Measurements from ENCODE around the gene FOXD1.

DNA sequence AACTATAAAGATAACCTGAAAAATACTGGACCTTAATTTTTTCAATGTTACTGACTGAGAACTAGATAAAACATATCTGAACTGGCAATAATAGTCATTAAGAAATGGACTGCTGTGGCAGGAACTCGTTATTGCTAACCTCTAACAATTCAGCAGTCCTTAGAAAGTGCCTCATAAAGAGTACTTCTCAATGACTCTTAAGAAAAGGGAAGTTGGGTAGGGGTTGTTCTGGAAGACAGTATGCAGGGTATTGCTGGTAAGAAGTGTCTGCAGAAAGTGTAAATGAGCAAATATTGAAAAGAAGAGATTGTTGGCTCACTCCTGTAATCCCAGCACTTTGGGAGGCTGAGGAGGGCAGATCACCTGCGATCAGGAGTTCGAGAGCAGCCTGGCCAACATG is 27.9 kb downstream of the FOXD1 start:
- TF ChIP-seq, protein P1, sequence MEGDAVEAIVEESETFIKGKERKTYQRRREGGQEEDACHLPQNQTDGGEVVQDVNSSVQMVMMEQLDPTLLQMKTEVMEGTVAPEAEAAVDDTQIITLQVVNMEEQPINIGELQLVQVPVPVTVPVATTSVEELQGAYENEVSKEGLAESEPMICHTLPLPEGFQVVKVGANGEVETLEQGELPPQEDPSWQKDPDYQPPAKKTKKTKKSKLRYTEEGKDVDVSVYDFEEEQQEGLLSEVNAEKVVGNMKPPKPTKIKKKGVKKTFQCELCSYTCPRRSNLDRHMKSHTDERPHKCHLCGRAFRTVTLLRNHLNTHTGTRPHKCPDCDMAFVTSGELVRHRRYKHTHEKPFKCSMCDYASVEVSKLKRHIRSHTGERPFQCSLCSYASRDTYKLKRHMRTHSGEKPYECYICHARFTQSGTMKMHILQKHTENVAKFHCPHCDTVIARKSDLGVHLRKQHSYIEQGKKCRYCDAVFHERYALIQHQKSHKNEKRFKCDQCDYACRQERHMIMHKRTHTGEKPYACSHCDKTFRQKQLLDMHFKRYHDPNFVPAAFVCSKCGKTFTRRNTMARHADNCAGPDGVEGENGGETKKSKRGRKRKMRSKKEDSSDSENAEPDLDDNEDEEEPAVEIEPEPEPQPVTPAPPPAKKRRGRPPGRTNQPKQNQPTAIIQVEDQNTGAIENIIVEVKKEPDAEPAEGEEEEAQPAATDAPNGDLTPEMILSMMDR (IDR thresholded peaks at IDR 0.05), result no peak
- no peak for TF ChIP-seq FOSL2 (IDR thresholded peaks at IDR 0.05)
- no peak for TF ChIP-seq FOSL2 (CRISPR knock-in tag; IDR thresholded peaks at IDR 0.05)
- TF ChIP-seq POLR2A (IDR thresholded peaks at IDR 0.05; ENCODE audit: low read length), result no peak
